ENCODE results near the gene ZFYVE21. TPM values are rescaled to one million over a fixed set of nuclear protein-coding genes. Genes with fewer than 3 reads are reported as not detected.

ZFYVE21 gene
- polyA plus RNA-seq, 1 donor from 2014 or later = 10.3 TPM

DNA sequence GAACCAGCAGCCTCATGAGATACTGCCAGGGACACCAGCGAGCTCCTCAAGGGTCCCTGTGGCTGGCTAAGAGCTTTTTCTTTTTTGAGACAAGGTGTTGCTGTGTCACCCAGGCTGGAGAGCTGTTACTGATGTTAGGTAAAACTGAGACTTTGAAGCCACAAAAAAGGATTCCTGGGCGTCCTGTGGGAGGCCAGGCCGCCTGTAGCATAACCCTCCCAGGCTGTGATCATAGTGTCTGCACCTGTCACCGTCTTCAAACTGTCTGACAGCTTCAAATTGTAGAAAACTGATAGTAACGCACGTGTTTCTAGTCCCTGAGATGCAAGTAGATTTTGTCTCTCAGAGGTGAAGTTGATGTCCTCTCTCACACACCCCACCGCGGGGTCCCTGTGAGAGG lies 4.1 kb downstream of the ZFYVE21 start:
- H3K9me3 Mint-ChIP-seq = no peaks in the 10 kb centered on the region
- peak overlapping the region in 1 of 4 donors; percentile 75 for H3K4me3 Mint-ChIP-seq
- peaks cover 19 to 23% (median 21%) of the 10 kb centered on the region in 3 donors for H3K4me1 Mint-ChIP-seq
- peaks cover 1% of the 10 kb centered on the region for H3K36me3 Mint-ChIP-seq
- no peaks in the 10 kb centered on the region for H3K27me3 Mint-ChIP-seq
- peak overlapping the region in 2 of 3 donors; percentile 47 to 48 for H3K27ac Mint-ChIP-seq

DNA sequence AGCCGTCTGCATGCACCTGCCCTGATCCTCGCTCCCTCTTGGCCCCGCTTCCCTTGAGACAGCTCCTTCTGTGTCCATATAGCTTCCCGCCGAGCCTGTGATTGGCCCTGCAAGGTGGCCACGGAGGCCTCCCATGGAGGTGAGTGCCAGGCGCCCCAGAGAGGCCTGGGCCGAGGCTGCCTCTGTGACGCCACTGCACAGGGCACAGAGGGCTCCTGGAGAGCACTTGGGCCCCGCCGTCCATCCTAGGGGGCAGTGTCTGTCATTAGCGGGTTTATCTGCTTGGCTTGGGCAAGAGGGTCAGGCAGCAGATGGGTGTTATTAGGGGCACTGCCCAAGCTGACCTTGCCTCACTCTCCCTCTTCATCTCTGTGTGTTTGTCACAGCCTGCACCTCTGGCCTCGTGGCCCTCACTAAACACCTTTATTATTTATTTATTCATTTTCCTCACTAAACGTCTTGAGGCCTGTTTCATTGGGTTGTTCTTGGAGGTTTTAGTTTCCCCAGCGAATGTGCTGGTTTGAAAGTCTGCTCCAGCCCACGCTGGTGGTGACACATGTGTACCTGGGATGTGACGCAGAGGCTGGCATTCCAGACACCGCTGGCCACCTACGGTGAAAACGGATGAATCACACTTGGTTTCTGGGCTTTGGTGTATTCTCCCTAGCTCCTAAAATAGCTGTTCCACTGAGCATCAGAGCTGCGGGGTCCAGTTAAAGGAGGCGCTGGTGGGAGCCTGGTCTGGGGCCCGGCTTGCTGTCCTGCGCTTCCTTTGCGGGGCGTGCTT lies 5.9 kb downstream of the ZFYVE21 start:
- Mint-ChIP-seq H3K36me3 (peaks cover 1% of the 10 kb centered on the region), H3K4me3 (no peak overlapping the region), H3K4me1 (peaks cover 16 to 22% (median 17%) of the 10 kb centered on the region in 3 donors), H3K9me3 (no peaks in the 10 kb centered on the region), H3K27me3 (no peaks in the 10 kb centered on the region), H3K27ac (no peak overlapping the region)

DNA sequence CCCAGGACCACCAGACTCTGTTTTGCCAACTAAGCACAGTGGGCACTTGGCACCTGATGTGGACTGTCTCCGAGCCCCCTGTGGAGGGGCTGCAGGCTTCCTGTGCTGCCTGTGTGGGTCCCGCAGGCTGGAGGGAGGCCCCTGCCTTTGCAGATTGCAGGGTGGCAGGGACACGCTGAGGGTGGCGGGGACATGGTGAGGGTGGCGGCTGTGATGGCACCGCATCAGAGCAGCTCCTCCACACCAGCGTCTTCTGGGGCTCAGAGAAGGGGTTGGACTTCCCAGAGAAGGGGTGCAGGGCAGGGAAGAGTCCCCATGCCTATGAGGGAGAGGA lies 8.1 kb downstream of the ZFYVE21 start:
- Mint-ChIP-seq H3K4me1 (peaks cover 7 to 13% (median 10%) of the 10 kb centered on the region in 3 donors), H3K27me3 (no peaks in the 10 kb centered on the region), H3K4me3 (no peak overlapping the region), H3K9me3 (no peaks in the 10 kb centered on the region), H3K36me3 (peaks cover 3% of the 10 kb centered on the region), H3K27ac (no peak overlapping the region)

DNA sequence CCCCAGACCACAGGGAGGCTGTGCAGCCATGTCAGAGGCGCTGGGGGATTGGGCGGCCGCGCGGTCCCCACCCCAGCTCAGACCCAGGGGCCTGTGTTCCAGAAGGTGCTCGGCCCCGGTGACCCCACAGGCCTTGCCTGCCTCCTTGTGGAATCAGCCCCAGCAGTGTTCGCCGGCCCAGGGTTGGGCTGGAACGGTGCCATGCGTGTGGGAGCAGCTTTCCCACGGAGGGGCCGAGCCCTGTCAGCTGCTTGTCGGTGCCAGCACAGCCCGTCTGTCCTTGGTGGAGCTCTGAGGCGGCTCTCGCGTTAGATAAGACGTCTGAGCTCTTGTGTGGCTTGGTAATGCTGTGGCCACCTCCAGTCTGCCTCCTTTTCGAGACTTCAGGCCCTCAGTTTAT lies 8.5 kb downstream of the ZFYVE21 start:
- Mint-ChIP-seq H3K4me1 (peaks cover 5 to 13% (median 8%) of the 10 kb centered on the region in 3 donors), H3K27ac (no peak overlapping the region), H3K36me3 (peaks cover 5% of the 10 kb centered on the region), H3K27me3 (no peaks in the 10 kb centered on the region), H3K9me3 (no peaks in the 10 kb centered on the region), H3K4me3 (peak overlapping the region in 1 of 4 donors; percentile 26)

DNA sequence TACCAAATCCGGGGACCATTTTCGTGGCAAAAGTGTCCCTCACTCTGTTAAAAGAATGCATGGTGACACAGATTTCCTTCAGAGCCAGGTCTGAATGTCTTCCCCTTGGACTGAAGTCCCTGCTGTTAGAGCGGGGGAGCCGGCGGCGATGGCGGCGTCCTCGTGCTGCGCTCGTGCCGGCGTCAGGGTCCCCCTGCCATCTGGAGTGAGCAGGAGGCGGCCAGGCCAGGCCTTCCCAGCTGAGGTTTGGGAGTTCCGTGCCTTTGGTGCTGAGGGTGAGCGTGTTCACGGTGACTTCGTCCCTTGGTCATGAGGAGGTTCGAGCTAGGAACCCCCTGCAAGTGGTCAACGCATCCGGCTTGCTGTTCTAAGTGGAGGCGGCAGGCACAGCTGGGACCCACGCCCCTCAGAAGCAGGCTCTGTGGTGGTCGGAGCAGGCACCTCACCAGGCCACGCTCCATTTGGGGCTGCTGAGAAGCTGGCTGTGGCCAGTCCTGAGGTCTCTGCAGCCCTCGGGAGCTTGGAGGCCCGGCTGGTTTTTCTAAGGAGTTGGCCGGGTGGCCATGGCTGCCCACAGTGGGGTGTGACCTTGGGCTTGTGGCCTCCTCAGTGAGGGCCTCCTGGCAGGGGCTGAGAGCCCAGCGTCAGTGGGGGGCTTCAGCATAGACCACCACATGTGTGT lies 9.5 kb downstream of the ZFYVE21 start:
- H3K4me3 Mint-ChIP-seq = no peak overlapping the region
- peak overlapping the region in 1 of 3 donors; percentile 77 for H3K27ac Mint-ChIP-seq
- peaks cover under 1 to 6% (median 2%) of the 10 kb centered on the region in 3 donors for H3K4me1 Mint-ChIP-seq
- H3K36me3 Mint-ChIP-seq = peaks cover 5% of the 10 kb centered on the region
- H3K27me3 Mint-ChIP-seq = no peaks in the 10 kb centered on the region
- H3K9me3 Mint-ChIP-seq = no peaks in the 10 kb centered on the region

DNA sequence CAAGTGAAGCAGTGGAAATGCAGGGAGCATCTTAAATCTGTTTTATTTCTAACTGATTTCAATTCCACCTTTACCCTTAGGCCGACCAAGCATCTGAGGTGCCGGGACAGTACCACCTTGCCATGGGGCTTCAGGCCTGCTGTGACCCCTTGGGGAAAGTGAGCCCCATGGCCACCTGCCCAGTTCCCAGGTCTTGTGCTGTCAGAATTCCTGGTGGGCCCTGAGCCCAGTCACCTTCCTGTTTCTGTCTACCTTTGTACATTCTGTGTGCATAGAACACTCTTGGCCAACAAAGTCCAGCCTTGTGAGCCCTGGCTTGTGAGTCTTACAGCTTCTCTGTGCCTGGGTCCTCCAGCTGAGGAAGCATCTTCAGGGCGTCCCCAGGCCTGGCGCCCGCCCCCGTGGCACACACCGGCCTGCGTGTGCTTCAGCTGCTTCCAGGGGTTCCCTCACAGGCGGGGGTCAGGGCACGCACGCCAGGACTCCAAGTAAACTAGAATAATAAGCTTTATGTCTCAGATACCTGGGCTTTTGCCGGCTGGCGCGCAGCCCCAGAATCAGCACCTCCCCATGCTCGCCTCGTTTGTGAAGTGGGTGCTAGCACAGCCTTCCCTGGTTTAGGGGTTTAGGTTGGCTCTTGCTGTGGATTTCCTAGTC lies 10.3 kb downstream of the ZFYVE21 start:
- Mint-ChIP-seq H3K4me3 (no peak overlapping the region), H3K4me1 (peaks cover 0 to 3% (median 2%) of the 10 kb centered on the region in 3 donors), H3K27me3 (no peaks in the 10 kb centered on the region), H3K9me3 (no peaks in the 10 kb centered on the region), H3K36me3 (peaks cover 5% of the 10 kb centered on the region), H3K27ac (no peak overlapping the region)

DNA sequence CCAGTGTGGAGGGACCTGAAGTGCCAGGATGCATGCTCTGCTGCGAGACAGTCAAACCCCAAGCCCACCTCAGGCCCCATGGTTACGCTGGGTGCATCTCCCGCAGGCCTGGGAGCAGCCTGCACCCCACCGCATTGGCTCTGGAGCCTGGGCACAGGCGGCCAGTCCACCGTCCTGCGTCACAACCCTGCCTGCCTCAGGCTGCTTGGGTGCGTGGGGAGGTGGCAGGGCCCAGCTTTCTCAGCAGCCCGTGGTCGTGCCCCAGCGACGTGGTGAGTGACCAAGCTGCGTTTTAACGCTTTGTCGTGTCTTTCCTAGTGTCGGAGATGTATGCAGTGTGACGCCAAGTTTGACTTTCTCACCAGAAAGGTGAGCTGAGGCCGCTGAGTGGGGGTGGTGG lies 10.9 kb downstream of the ZFYVE21 start:
- H3K4me3 Mint-ChIP-seq = no peak overlapping the region
- H3K36me3 Mint-ChIP-seq = peaks cover 5% of the 10 kb centered on the region
- H3K27ac Mint-ChIP-seq = no peak overlapping the region

DNA sequence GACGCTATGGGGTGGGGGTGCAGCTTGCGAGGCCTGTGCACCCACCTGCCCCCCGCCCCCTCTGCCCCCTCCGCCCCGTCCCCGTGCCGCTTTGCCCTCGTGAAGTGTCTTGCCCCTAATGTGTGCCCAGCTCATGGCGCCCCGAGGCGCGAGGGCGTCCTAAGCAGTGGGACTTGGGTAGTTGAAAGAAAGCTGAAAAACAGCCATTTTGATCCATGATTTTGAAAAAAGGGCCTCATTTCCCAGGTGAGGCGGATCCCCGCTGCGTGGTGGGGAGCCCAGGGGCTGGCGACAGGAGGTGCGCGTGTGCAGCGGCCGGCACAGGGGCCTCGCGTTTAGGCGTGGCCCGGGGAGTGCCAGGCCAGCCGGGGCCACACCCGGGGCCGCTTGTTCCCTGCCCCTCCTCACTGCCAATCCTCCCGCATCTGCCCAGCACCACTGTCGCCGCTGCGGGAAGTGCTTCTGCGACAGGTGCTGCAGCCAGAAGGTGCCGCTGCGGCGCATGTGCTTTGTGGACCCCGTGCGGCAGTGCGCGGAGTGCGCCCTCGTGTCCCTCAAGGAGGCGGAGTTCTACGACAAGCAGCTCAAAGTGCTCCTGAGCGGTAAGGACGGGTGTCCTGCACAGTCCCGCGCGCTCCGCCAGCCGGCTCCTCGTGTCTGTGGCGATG lies 11.8 kb downstream of the ZFYVE21 start:
- no peaks in the 10 kb centered on the region for H3K9me3 Mint-ChIP-seq
- H3K4me1 Mint-ChIP-seq = peaks cover 0 to 3% (median 2%) of the 10 kb centered on the region in 3 donors
- H3K27me3 Mint-ChIP-seq = no peaks in the 10 kb centered on the region
- H3K4me3 Mint-ChIP-seq = no peak overlapping the region
- H3K36me3 Mint-ChIP-seq = peaks cover 5% of the 10 kb centered on the region
- no peak overlapping the region for H3K27ac Mint-ChIP-seq

More for the DNA sequence above, 10.9 kb downstream of the ZFYVE21 start:
- Mint-ChIP-seq H3K9me3 (no peaks in the 10 kb centered on the region), H3K27me3 (no peaks in the 10 kb centered on the region), H3K4me1 (peaks cover 0 to 3% (median 2%) of the 10 kb centered on the region in 3 donors)

DNA sequence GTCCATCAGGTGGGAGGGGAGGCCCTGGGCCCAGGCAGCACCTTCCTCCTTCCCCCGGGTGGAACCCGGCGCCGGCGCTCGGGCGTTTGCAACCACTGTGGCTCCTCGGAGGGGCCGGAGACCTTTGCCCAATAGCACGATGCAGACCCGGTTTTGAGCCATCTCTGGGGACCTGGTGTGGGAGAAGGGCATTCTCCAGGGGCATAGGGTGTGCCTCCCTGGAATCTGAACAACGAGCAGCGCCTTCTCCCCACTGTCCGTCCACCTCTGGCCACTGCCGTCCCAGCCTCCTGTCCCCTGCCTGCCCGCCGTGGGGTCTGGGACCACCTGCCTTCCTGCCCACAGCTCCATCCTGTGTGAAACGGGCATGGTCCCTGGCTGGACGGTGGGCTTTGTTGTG lies 12.5 kb downstream of the ZFYVE21 start:
- H3K27ac Mint-ChIP-seq = no peak overlapping the region
- H3K4me1 Mint-ChIP-seq = peaks cover 0 to 3% (median 2%) of the 10 kb centered on the region in 3 donors
- no peaks in the 10 kb centered on the region for H3K9me3 Mint-ChIP-seq
- peak overlapping the region in 1 of 4 donors; percentile 67 for H3K4me3 Mint-ChIP-seq
- no peaks in the 10 kb centered on the region for H3K27me3 Mint-ChIP-seq
- peaks cover 5% of the 10 kb centered on the region for H3K36me3 Mint-ChIP-seq

DNA sequence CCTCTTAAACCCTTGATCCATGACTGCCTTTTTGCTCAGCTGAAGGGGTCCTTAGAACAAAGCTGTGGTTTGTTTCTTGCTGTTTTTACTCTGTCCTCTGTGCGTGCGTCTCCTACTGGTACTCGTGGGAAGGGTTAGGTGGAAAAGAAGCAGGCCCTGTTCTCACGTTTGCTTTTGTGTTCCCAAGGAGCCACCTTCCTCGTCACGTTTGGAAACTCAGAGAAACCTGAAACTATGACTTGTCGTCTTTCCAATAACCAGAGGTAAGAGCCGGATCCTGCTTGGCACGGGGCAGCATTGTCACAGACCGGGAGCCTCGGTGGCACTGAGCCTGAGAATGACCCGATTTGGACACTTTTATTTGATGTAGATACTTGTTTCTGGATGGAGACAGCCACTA lies 13.1 kb downstream of the ZFYVE21 start:
- Mint-ChIP-seq H3K27me3 (no peaks in the 10 kb centered on the region), H3K27ac (peak overlapping the region in 1 of 3 donors; percentile 62), H3K9me3 (no peaks in the 10 kb centered on the region), H3K4me1 (peaks cover 0 to 3% (median 2%) of the 10 kb centered on the region in 3 donors), H3K36me3 (peaks cover 5% of the 10 kb centered on the region), H3K4me3 (peak overlapping the region in 1 of 4 donors; percentile 67)

DNA sequence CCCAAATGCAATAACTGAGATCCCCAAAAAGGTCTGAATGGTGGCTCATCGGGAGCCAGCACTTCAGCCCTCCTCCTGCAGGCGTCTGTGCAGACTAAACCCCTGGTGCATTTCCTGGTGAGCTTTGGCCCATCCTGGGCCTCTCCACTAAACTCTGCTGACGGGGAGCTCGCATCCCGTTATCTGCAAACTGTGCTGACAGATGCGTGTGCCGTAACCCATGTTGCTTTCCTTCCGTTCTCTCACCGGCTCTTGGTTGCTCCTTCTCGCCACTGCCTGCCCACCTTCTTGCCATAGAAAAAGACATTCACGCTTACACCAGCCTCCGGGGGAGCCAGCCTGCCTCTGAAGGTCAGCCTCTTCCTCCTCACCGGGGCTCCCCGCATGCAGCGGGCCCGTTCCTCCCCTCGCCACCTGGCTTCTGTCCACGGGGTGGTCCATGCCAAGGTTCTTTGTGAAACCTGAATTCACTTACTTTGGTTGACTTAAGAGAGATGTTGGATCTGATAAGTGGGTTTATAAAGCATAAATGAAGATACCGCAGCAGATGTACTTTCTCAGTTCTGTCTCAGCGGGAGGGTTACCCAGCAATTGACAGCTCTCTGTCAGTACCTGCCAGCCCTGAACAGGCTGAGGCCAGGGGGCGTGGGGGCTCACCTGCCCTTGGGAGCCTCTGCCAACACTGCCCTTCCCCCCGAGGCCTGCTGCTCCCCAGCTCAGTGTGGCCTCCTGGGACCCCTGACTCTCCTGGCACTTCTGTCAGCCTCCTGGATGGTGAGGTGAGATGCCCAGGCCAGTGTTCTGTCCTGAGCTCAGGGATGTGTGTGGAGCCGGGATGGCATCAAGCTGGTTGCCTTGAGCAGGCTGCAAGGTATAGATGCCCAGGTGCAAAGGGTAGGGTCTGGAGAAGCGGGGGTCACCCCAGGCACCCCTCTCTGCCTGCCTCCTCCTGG lies 14.2 kb downstream of the ZFYVE21 start:
- Mint-ChIP-seq H3K27me3 (no peaks in the 10 kb centered on the region), H3K36me3 (peaks cover 5% of the 10 kb centered on the region), H3K4me1 (peaks cover 0 to 3% (median 2%) of the 10 kb centered on the region in 3 donors), H3K4me3 (peak overlapping the region in 1 of 4 donors; percentile 1), H3K9me3 (no peaks in the 10 kb centered on the region), H3K27ac (peak overlapping the region in 1 of 3 donors; percentile 62)

DNA sequence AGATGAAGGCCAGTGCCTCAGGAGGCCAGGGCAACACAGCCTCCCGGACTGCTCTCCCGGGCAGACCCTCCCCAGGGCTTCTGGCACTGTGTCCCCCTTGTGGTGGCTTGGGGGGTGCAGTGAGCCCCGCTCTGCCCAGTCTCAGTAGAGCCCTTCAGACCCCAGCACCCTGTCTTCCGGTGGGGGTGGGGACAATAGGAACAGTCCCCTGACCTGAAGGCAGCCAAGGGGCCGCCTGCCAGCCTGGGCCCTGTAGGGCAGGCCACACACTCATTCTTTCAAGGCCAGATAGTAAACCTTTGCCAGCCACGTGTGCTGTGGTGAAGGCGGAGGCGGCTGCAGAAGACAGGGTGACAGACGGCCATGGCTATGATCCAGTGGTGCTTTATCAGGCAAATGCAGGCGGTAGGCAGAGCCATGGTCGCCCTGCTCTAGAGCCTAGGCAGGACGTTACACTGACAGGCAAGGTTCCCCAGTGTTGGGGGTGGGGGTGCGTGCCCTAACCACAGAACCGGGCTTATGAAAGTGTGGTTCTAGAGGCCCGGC lies 15.0 kb downstream of the ZFYVE21 start:
- no peaks in the 10 kb centered on the region for H3K9me3 Mint-ChIP-seq
- peaks cover 0 to 3% (median 2%) of the 10 kb centered on the region in 3 donors for H3K4me1 Mint-ChIP-seq
- no peak overlapping the region for H3K27ac Mint-ChIP-seq
- no peaks in the 10 kb centered on the region for H3K27me3 Mint-ChIP-seq
- H3K36me3 Mint-ChIP-seq = peaks cover 5% of the 10 kb centered on the region
- H3K4me3 Mint-ChIP-seq = no peak overlapping the region

DNA sequence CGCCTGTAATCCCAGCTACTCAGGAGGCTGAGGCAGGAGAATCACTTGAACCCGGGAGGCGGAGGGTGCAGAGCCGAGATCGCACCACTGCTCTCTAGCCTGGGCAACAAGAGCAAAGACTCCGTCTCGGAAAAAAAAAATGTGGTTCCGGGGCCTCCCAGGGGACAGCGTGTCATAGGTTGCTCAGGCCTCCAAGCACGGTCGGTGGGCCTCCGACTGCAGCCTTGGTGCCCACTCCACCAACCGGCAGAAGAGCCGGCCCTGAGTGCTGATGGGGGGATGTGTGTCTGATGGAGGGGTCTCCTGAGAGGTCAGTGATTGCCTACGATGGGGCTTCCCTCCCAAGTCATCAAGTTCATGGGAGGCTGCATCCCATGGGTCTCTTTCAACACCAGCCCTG lies 15.9 kb downstream of the ZFYVE21 start:
- Mint-ChIP-seq H3K36me3 (peaks cover 5% of the 10 kb centered on the region), H3K9me3 (no peaks in the 10 kb centered on the region), H3K27ac (no peak overlapping the region), H3K4me1 (peaks cover 0 to 3% (median 2%) of the 10 kb centered on the region in 3 donors), H3K27me3 (no peaks in the 10 kb centered on the region), H3K4me3 (no peak overlapping the region)
